Measurements from ENCODE around the gene ARHGAP44.

Gene ARHGAP44

DNA sequence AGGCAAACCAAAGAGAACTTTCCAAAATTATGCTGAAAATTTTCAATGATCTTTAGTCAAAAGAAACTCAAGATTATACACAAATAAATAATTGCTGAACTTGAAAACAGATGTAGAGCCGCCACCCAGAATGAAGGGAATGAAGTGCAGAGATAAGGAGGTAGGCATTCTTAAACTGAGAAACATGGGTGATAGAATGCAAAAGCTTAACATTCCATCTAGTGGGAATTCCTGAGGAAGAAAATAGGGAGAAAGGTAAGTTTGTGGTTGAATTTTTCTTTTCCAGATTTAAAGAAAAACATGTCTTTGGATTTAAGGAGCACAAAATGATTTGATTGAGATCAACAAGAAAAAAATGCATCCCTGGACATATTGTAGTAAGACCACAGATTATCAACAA lies 120.2 kb downstream of the ARHGAP44 start (continued):
- TF ChIP-seq ZXDB (tag by site-specific recombination; IDR thresholded peaks at IDR 0.05), result no peak
- TF ChIP-seq ZNF600 (tag by site-specific recombination; IDR thresholded peaks at IDR 0.05), result no peak
- no peak for TF ChIP-seq ZNF248 (tag by site-specific recombination; IDR thresholded peaks at IDR 0.05)
- no peak for TF ChIP-seq REPIN1 (tag by site-specific recombination; IDR thresholded peaks at IDR 0.05; ENCODE audit: low read depth)

DNA sequence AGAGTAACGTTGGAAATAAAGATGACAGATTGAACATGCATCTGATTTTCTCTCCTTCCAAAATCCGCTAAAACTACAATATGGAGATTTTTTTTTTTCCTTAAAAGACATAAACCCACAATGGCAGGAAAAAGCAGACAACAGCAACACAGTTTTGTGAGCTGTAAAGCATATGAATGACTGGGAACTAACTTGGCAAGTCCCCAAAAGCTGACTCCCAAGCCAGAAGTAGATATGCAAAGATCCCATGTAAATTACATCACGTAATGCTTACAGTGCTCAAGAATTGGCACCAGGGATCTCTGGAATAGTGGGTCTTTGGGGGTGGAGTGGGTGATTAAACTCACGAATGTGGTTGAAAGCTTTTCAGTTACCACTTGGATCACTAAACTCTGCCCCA lies 121.9 kb downstream of the ARHGAP44 start:
- no peaks in the 10 kb centered on the region for H3K4me1 ChIP-seq (ENCODE audit: control insufficient read depth, insufficient read depth, low read length)
- POLR2A ChIA-PET, result no interaction called here
- no peak overlapping the region for H3K27ac ChIP-seq (ENCODE audit: extremely low read depth, low read depth, low read length)
- peaks cover 0 to 11% of the 10 kb centered on the region in 2 experiments for H3K36me3 ChIP-seq (ENCODE audit: control insufficient read depth in 2 of 2, insufficient read depth in 1 of 2, low read length in 2 of 2)
- H3K9me3 ChIP-seq (ENCODE audit: control insufficient read depth, insufficient read depth, low read depth, low read length), result no peaks in the 10 kb centered on the region; the same call in 1 of the 2 replicates
- CTCF ChIA-PET, result interaction anchor here (1.6 kb wide), 1 partner anchor 93 kb away, joined by 4 read pairs; no protein-coding TSS in a partner anchor
- no peak for TF ChIP-seq ZNF768 (tag by site-specific recombination; IDR thresholded peaks at IDR 0.05)
- TF ChIP-seq, protein P1, sequence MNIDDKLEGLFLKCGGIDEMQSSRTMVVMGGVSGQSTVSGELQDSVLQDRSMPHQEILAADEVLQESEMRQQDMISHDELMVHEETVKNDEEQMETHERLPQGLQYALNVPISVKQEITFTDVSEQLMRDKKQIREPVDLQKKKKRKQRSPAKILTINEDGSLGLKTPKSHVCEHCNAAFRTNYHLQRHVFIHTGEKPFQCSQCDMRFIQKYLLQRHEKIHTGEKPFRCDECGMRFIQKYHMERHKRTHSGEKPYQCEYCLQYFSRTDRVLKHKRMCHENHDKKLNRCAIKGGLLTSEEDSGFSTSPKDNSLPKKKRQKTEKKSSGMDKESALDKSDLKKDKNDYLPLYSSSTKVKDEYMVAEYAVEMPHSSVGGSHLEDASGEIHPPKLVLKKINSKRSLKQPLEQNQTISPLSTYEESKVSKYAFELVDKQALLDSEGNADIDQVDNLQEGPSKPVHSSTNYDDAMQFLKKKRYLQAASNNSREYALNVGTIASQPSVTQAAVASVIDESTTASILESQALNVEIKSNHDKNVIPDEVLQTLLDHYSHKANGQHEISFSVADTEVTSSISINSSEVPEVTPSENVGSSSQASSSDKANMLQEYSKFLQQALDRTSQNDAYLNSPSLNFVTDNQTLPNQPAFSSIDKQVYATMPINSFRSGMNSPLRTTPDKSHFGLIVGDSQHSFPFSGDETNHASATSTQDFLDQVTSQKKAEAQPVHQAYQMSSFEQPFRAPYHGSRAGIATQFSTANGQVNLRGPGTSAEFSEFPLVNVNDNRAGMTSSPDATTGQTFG (tag by site-specific recombination; IDR thresholded peaks at IDR 0.05; ENCODE audit: borderline replicate concordance), result no peak
- TF ChIP-seq ZNF366 (tag by site-specific recombination; conservative IDR thresholded peaks at IDR 0.05), result no peak
- no peak for TF ChIP-seq ZNF175 (tag by site-specific recombination; IDR thresholded peaks at IDR 0.05)
- TF ChIP-seq ZNF514 (tag by site-specific recombination; IDR thresholded peaks at IDR 0.05), result no peak
- TF ChIP-seq ZNF785 (tag by site-specific recombination; IDR thresholded peaks at IDR 0.05), result no peak
- TF ChIP-seq GFI1B (tag by site-specific recombination; IDR thresholded peaks at IDR 0.05), result no peak
- no peak for TF ChIP-seq ZNF521 (tag by site-specific recombination; IDR thresholded peaks at IDR 0.05)
- no peak for TF ChIP-seq ZNF239 (tag by site-specific recombination; IDR thresholded peaks at IDR 0.05)
- TF ChIP-seq MZF1 (tag by site-specific recombination; IDR thresholded peaks at IDR 0.05; ENCODE audit: borderline replicate concordance), result no peak
- no peak overlapping the region for H3K4me3 ChIP-seq (ENCODE audit: low read depth, low read length)

GRCh38 chr17:12917399-12917798 lies 128.1 kb downstream of the ARHGAP44 start:
- no peak overlapping the region for H3K4me3 ChIP-seq (ENCODE audit: low read depth, low read length)
- H3K27ac ChIP-seq (ENCODE audit: extremely low read depth, low read depth, low read length), result no peak overlapping the region
- H3K36me3 ChIP-seq (ENCODE audit: control insufficient read depth in 2 of 2, insufficient read depth in 1 of 2, low read length in 2 of 2), result peaks cover 7 to 34% of the 10 kb centered on the region in 2 experiments
- no peaks in the 10 kb centered on the region for H3K9me3 ChIP-seq (ENCODE audit: control insufficient read depth, insufficient read depth, low read depth, low read length)
- H3K4me1 ChIP-seq (ENCODE audit: control insufficient read depth, insufficient read depth, low read length), result no peaks in the 10 kb centered on the region
- ChIA-PET POLR2A (no interaction called here), CTCF (no interaction called here)
- TF ChIP-seq ZNF157 (tag by site-specific recombination; IDR thresholded peaks at IDR 0.05) (no peak), ZNF184 (tag by site-specific recombination; IDR thresholded peaks at IDR 0.05) (no peak), ZNF521 (tag by site-specific recombination; IDR thresholded peaks at IDR 0.05) (no peak), ZNF202 (tag by site-specific recombination; IDR thresholded peaks at IDR 0.05; ENCODE audit: borderline replicate concordance) (no peak), ZNF548 (tag by site-specific recombination; IDR thresholded peaks at IDR 0.05) (no peak), ZNF423 (tag by site-specific recombination; IDR thresholded peaks at IDR 0.05) (no peak), ZNF366 (tag by site-specific recombination; conservative IDR thresholded peaks at IDR 0.05) (no peak), ZNF837 (tag by site-specific recombination; IDR thresholded peaks at IDR 0.05) (no peak), HOXD13 (CRISPR knock-in tag; IDR thresholded peaks at IDR 0.05; ENCODE audit: borderline replicate concordance) (no peak), KLF17 (tag by site-specific recombination; IDR thresholded peaks at IDR 0.05) (no peak), ZNF239 (tag by site-specific recombination; IDR thresholded peaks at IDR 0.05) (no peak), ZNF18 (tag by site-specific recombination; IDR thresholded peaks at IDR 0.05) (no peak), SP7 (tag by site-specific recombination; IDR thresholded peaks at IDR 0.05) (no peak), ZNF302 (tag by site-specific recombination; IDR thresholded peaks at IDR 0.05; ENCODE audit: low read depth) (no peak), ZFP37 (tag by site-specific recombination; IDR thresholded peaks at IDR 0.05) (no peak)
- TF ChIP-seq, protein P2, sequence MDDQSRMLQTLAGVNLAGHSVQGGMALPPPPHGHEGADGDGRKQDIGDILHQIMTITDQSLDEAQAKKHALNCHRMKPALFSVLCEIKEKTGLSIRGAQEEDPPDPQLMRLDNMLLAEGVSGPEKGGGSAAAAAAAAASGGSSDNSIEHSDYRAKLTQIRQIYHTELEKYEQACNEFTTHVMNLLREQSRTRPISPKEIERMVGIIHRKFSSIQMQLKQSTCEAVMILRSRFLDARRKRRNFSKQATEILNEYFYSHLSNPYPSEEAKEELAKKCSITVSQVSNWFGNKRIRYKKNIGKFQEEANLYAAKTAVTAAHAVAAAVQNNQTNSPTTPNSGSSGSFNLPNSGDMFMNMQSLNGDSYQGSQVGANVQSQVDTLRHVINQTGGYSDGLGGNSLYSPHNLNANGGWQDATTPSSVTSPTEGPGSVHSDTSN (CRISPR knock-in tag; IDR thresholded peaks at IDR 0.05), result no peak

Data from HEK293 (cell line).